H1 (cell line): ENCODE measurements around the gene AGAP1. TPM values are rescaled to one million over a fixed set of nuclear protein-coding genes. Genes with fewer than 3 reads are reported as not detected.

Experiments
- CTCF ChIA-PET: fragments of 300-600 bp; sonication (Branson Sonifier 250); formaldehyde crosslinking; loops from one replicate; lab custom pipeline; 2021; ENCODE audit not compliant: partially characterized antibody; lab: Charles Lee
- POLR2A ChIA-PET: fragments of 300-600 bp; sonication (Branson Sonifier 250); formaldehyde crosslinking; loops from one replicate; lab custom pipeline; 2021; ENCODE audit warnings: inconsistent platforms; ENCODE audit not compliant: partially characterized antibody; lab: Charles Lee
- DNase-seq, 2 experiments: peaks; one replicate each; pipeline versions ENCODE4 v3.0.0 to v3.0.0-alpha.2; 2010 to 2022; ENCODE audit warnings: low spot score in 2 of 2, low read depth in 1 of 2, mixed read lengths in 1 of 2
- FAIRE-seq: peaks from 2 replicates; lab custom pipeline; 2011; peaks lifted over from hg19 to GRCh38; lab: Jason Lieb, UNC
- H2AFZ ChIP-seq: 2 replicates; pipeline ENCODE4 v1.8.1; 2012; ENCODE audit warnings: low read length, inconsistent platforms
- H2AK5ac ChIP-seq: 2 replicates; pipeline ENCODE4 v1.6.1; 2013; ENCODE audit warnings: low read depth, low read length
- H2BK120ac ChIP-seq: replicated peaks from 2 replicates; pipeline ENCODE3; 2013; ENCODE audit warnings: low read depth, low read length, inconsistent platforms
- H2BK12ac ChIP-seq: 2 replicates; pipeline ENCODE4 v1.6.1; 2013; ENCODE audit warnings: low read depth, low read length
- H2BK15ac ChIP-seq: 2 replicates; pipeline ENCODE4 v1.6.1; 2013; ENCODE audit warnings: low read length
- H2BK20ac ChIP-seq: 2 replicates; pipeline ENCODE4 v1.6.1; 2013; ENCODE audit warnings: low read length
- H2BK5ac ChIP-seq: 2 replicates; pipeline ENCODE4 v1.6.1; 2013; ENCODE audit warnings: low read depth, low read length
- H3K14ac ChIP-seq: 2 replicates; pipeline ENCODE4 v1.6.1; 2013; ENCODE audit warnings: inconsistent platforms; ENCODE audit not compliant: insufficient read length
- H3K18ac ChIP-seq: 2 replicates; pipeline ENCODE4 v1.6.1; 2013; ENCODE audit warnings: low read length; ENCODE audit errors: extremely low read depth
- H3K23ac ChIP-seq: 2 replicates; pipeline ENCODE4 v1.6.1; 2013; ENCODE audit warnings: inconsistent platforms; ENCODE audit not compliant: insufficient read length
- H3K23me2 ChIP-seq: 2 replicates; pipeline ENCODE4 v1.6.1; 2013; ENCODE audit warnings: low read depth, low read length
- H3K27ac ChIP-seq: 2 replicates; pipeline ENCODE4 v1.6.1; 2011; ENCODE audit warnings: low read depth, low read length, inconsistent platforms
- H3K27me3 ChIP-seq, 4 experiments: replicated peaks in 1 of 4; 1 replicate in 1 of 4; 2 replicates in 3 of 4; pipeline versions ENCODE4 v1.6.1 to v1.8.1; 2011 to 2013; ENCODE audit warnings: low read length in 3 of 4, mild to moderate bottlenecking in 3 of 4, inconsistent platforms in 2 of 4, mixed read lengths in 2 of 4, moderate library complexity in 1 of 4; ENCODE audit not compliant: control insufficient read depth in 3 of 4, insufficient read depth in 3 of 4; ENCODE audit errors: extremely low read depth in 1 of 4
- H3K36me3 ChIP-seq, 4 experiments: 2 replicates each; pipeline versions ENCODE4 v1.6.1 to v1.8.1; 2011 to 2013; ENCODE audit warnings: mild to moderate bottlenecking in 4 of 4, low read length in 3 of 4, moderate library complexity in 2 of 4, control low read depth in 1 of 4, inconsistent platforms in 1 of 4; ENCODE audit not compliant: insufficient read depth in 4 of 4, control insufficient read depth in 2 of 4
- H3K4ac ChIP-seq: replicated peaks from 2 replicates; pipeline ENCODE3; 2013; ENCODE audit warnings: low read length, low read depth, mixed read lengths, inconsistent platforms; ENCODE audit not compliant: insufficient read length
- H3K4me1 ChIP-seq, 4 experiments: replicated peaks in 1 of 4; 1 replicate in 1 of 4; 2 replicates in 3 of 4; pipeline versions ENCODE4 v1.6.1 to v1.8.1; 2011 to 2013; ENCODE audit warnings: low read length in 3 of 4, inconsistent platforms in 2 of 4, mixed read lengths in 1 of 4; ENCODE audit not compliant: insufficient read depth in 4 of 4, control insufficient read depth in 3 of 4
- H3K4me2 ChIP-seq, 2 experiments: 2 replicates each; pipeline versions ENCODE4 v1.6.1 to v1.8.1; 2011 to 2013; ENCODE audit warnings: low read depth in 2 of 2, low read length in 2 of 2, control low read depth in 1 of 2, inconsistent platforms in 1 of 2, mild to moderate bottlenecking in 1 of 2; ENCODE audit not compliant: insufficient read depth in 1 of 2
- H3K4me3 ChIP-seq, 4 experiments: fragments of 200-600, 300-600 bp in 1 of 4; sonication (generic), shearing (Covaris generic), sonication (Bioruptor Twin) in 1 of 4; 2 replicates each; pipeline versions ENCODE4 v1.5.1 to v1.8.1; 2011 to 2016; ENCODE audit warnings: low read length in 4 of 4, low read depth in 3 of 4, control low read depth in 2 of 4, inconsistent platforms in 2 of 4, mild to moderate bottlenecking in 2 of 4, mixed read lengths in 1 of 4, moderate library complexity in 1 of 4; ENCODE audit not compliant: insufficient read depth in 2 of 4; ENCODE audit errors: extremely low read depth in 1 of 4
- H3K56ac ChIP-seq: replicated peaks from 2 replicates; pipeline ENCODE3; 2013; ENCODE audit warnings: low read depth, mild to moderate bottlenecking, mixed read lengths, low read length, inconsistent platforms; ENCODE audit not compliant: insufficient read length
- H3K79me1 ChIP-seq: 2 replicates; pipeline ENCODE4 v1.6.1; 2013; ENCODE audit warnings: low read depth, low read length, control low read depth
- H3K79me2 ChIP-seq, 2 experiments: 2 replicates each; pipeline versions ENCODE4 v1.6.1 to v1.8.1; 2012 to 2013; ENCODE audit warnings: low read length in 2 of 2, mild to moderate bottlenecking in 2 of 2, inconsistent platforms in 1 of 2; ENCODE audit not compliant: insufficient read depth in 2 of 2, control insufficient read depth in 1 of 2
- H3K9ac ChIP-seq, 4 experiments: replicated peaks in 1 of 4; 1 replicate in 1 of 4; 2 replicates in 3 of 4; pipeline versions ENCODE4 v1.6.1 to v1.8.1; 2011 to 2013; ENCODE audit warnings: low read depth in 3 of 4, low read length in 3 of 4, control low read depth in 2 of 4, mild to moderate bottlenecking in 2 of 4, moderate library complexity in 2 of 4, inconsistent platforms in 1 of 4; ENCODE audit errors: extremely low read depth in 1 of 4
- H3K9me3 ChIP-seq, 2 experiments: 2 replicates each; pipeline versions ENCODE4 v1.6.1 to v1.8.1; 2012 to 2013; ENCODE audit warnings: mild to moderate bottlenecking in 2 of 2, moderate library complexity in 2 of 2, control low read depth in 1 of 2, inconsistent platforms in 1 of 2, low read depth in 1 of 2, low read length in 1 of 2, mixed read lengths in 1 of 2; ENCODE audit not compliant: insufficient read depth in 2 of 2
- H4K20me1 ChIP-seq, 2 experiments: replicated peaks in 1 of 2; 2 replicates each; pipeline versions ENCODE3 to v1.8.1; 2011 to 2013; ENCODE audit warnings: inconsistent platforms in 2 of 2, low read length in 2 of 2, mild to moderate bottlenecking in 1 of 2; ENCODE audit not compliant: insufficient read depth in 2 of 2, control insufficient read depth in 1 of 2
- H4K5ac ChIP-seq: 2 replicates; pipeline ENCODE4 v1.6.1; 2013; ENCODE audit warnings: low read length, low read depth, mixed read lengths, inconsistent platforms; ENCODE audit not compliant: insufficient read length
- H4K8ac ChIP-seq: 2 replicates; pipeline ENCODE4 v1.8.0; 2013; ENCODE audit warnings: mild to moderate bottlenecking, moderate library complexity, low read length, inconsistent platforms; ENCODE audit not compliant: insufficient read depth; ENCODE audit errors: extremely low read depth
- H4K91ac ChIP-seq: replicated peaks from 2 replicates; pipeline ENCODE3; 2013; ENCODE audit warnings: low read length, mixed read lengths, inconsistent platforms; ENCODE audit not compliant: insufficient read length
- EGR1 ChIP-seq: IDR thresholded peaks from 2 replicates; pipeline ENCODE4 v1.6.1; 2011; ENCODE audit warnings: low read depth, low read length, borderline replicate concordance
- KDM1A ChIP-seq: fragments of 200-600, 300-600 bp; sonication (generic); IDR thresholded peaks from 2 replicates; pipeline ENCODE4 v1.7.1; 2016; ENCODE audit warnings: mild to moderate bottlenecking, low read length, borderline replicate concordance
- SP4 ChIP-seq: IDR thresholded peaks from 2 replicates; pipeline ENCODE4 v1.6.1; 2012; ENCODE audit warnings: low read length, inconsistent platforms
- WGBS, 2 experiments: shearing (Covaris generic) in 1 of 2; methylation state at CpG; one replicate each; pipeline versions ENCODE4 v1.1.6 to v1.1.7; 2013 to 2015; ENCODE audit warnings: low lambda C conversion rate in 2 of 2, mixed read lengths in 2 of 2, inconsistent platforms in 1 of 2, low coverage in 1 of 2, missing lambda C conversion rate in 1 of 2; ENCODE audit not compliant: insufficient replicate concordance in 2 of 2, insufficient coverage in 1 of 2, insufficient read length in 1 of 2; ENCODE audit errors: extremely low coverage in 1 of 2, missing lambda C conversion rate in 1 of 2; 5-methylcytosine and 5-hydroxymethylcytosine counted together
- polyA plus RNA-seq, 7 experiments: library from polyadenylated mRNA; depleted of rRNA in 3 of 7; stranded (reverse) in 5 of 7; unstranded in 2 of 7; fragments of >200 nt in 5 of 7; fragments of 200-250 nt in 2 of 7; gene quantifications; 1 replicate in 5 of 7; 2 replicates in 1 of 7; 4 replicates in 1 of 7; pipeline versions ENCODE4 v1.2.1 to v1.2.3, GENCODE V29; 2011 to 2013; ENCODE audit warnings: missing spikeins in 2 of 7, mixed read lengths in 2 of 7
- total RNA-seq: library from RNA; stranded (reverse); fragmentation: NEBNext Ultra II Directional; extraction: Animal tissue kit (Norgen Biotek cat#: 25700); gene quantifications from 2 replicates; pipeline ENCODE4 v1.2.1, GENCODE V29; 2021

The AGAP1 gene
- total and polyA plus RNA-seq, 2 of the 8 experiments (the other 6 are each of a cell fraction or from before 2014, with no cell fraction given): 18.1 to 39.4 TPM

- no peak overlapping the region for H2BK15ac ChIP-seq
- H3K36me3 ChIP-seq: no peaks in the 10 kb centered on the region
- 93% methylated on average over 8 of the region's 8 CpGs; no CpG with 5 or more reads in 1 of the 2 experiments for WGBS, 2 experiments
- CTCF ChIA-PET: interaction anchor here (1.2 to 5.2 kb wide), 2 partner anchors 8 to 10 kb away, joined by 3 to 22 read pairs; no protein-coding TSS in a partner anchor
- H2AFZ ChIP-seq: no peak overlapping the region
- peaks cover 15% of the 10 kb centered on the region for H3K79me1 ChIP-seq
- H3K18ac ChIP-seq: no peak overlapping the region
- H3K27me3 ChIP-seq: no peaks in the 10 kb centered on the region
- no peak overlapping the region for H2AK5ac ChIP-seq
- H3K23me2 ChIP-seq: no peaks in the 10 kb centered on the region
- H3K4ac ChIP-seq: no peak overlapping the region
- H3K23ac ChIP-seq: no peak overlapping the region
- peaks cover 0 to 9% (median 1%) of the 10 kb centered on the region in 4 experiments; a peak in 2 of 7 replicates for H3K4me1 ChIP-seq
- DNase-seq: no peak
- H3K14ac ChIP-seq: no peak overlapping the region
- no peak overlapping the region for H2BK120ac ChIP-seq
- no peak for TF ChIP-seq EGR1
- TF ChIP-seq SP4: no peak
- TF ChIP-seq KDM1A: no peak
- TF ChIP-seq, all 59 proteins: peak for 0
- no peak overlapping the region for H3K4me3 ChIP-seq
- H2BK5ac ChIP-seq: no peak overlapping the region
- no peak overlapping the region for H3K4me2 ChIP-seq
- no peak overlapping the region for H4K5ac ChIP-seq
- peaks cover 0 to 66% of the 10 kb centered on the region in 2 experiments; a peak in 3 of 4 replicates for H3K79me2 ChIP-seq
- H4K20me1 ChIP-seq: peaks cover 6 to 9% of the 10 kb centered on the region in 2 experiments
- H3K56ac ChIP-seq: no peak overlapping the region
- no peak overlapping the region for H4K8ac ChIP-seq
- no peak overlapping the region for H2BK20ac ChIP-seq
- H4K91ac ChIP-seq: no peak overlapping the region
- H3K9me3 ChIP-seq: peaks cover 0 to 2% of the 10 kb centered on the region in 2 experiments; a peak in 1 of 4 replicates
- FAIRE-seq: no peak
- POLR2A ChIA-PET: no interaction called here
- H3K9ac ChIP-seq: no peak overlapping the region
- H2BK12ac ChIP-seq: no peak overlapping the region
- no peak overlapping the region for H3K27ac ChIP-seq
Observed at GRCh38 chr2:235603659-235604058, 109.8 kb downstream of the AGAP1 start.
